ENCODE measurements around the gene THEM5. TPM values are rescaled to one million over a fixed set of nuclear protein-coding genes. Genes with fewer than 3 reads are reported as not detected.

THEM5 gene
- total and polyA plus RNA-seq, 3 donors from 2014 or later, result 0.57 TPM; not detected in 2

GRCh38 chr1:151838222-151839081 is 15.1 kb downstream of the THEM5 start:
- H3K27ac ChIP-seq, result peak overlapping the region in 1 of 2 donors; percentile 41
- DNase-seq, result peak; percentile 31
- 8 to 10% methylated on average over 6 to 92 of the region's 117 CpGs for WGBS, 2 donors

GRCh38 chr1:151837884-151838221 is 15.7 kb downstream of the THEM5 start:
- Histone ChIP-seq H3K4me3 (peak overlapping the region; percentile 56 to 58), H3K4me1 (peaks cover 9% of the 10 kb centered on the region), H3K36me3 (ENCODE audit: low read depth, missing control alignments) (no peaks in the 10 kb centered on the region), H3K9me3 (no peaks in the 10 kb centered on the region), H3K27ac (peak overlapping the region in 1 of 2 donors; percentile 41), H3K27me3 (no peaks in the 10 kb centered on the region)
- no peak for DNase-seq
- intact Hi-C loops (cut with DNase I; ENCODE audit: low total_unique reads), result no loop called here
- WGBS, 2 donors, result 20 to 26% methylated on average over 10 to 14 of the region's 26 CpGs
- TF ChIP-seq POLR2A (IDR thresholded peaks at IDR 0.05) (no peak), CTCF (IDR thresholded peaks at IDR 0.05) (no peak)

More at GRCh38 chr1:151838222-151839081, 15.1 kb downstream of the THEM5 start:
- no peaks in the 10 kb centered on the region for H3K36me3 ChIP-seq (ENCODE audit: low read depth, missing control alignments)
- peaks cover 9% of the 10 kb centered on the region for H3K4me1 ChIP-seq
- no peaks in the 10 kb centered on the region for H3K27me3 ChIP-seq
- H3K4me3 ChIP-seq, result peak overlapping the region; percentile 56 to 58
- intact Hi-C loops (cut with DNase I; ENCODE audit: low total_unique reads), result no loop called here
- TF ChIP-seq POLR2A (IDR thresholded peaks at IDR 0.05) (no peak), CTCF (IDR thresholded peaks at IDR 0.05) (peak in 1 of 3 experiments; percentile 7)
- H3K9me3 ChIP-seq, result no peaks in the 10 kb centered on the region

- H3K4me3 ChIP-seq, result no peak overlapping the region
- intact Hi-C loops (cut with DNase I; ENCODE audit: low total_unique reads), result no loop called here
- H3K4me1 ChIP-seq, result peaks cover 12% of the 10 kb centered on the region
- no peak for DNase-seq
- no peak for TF ChIP-seq CTCF (IDR thresholded peaks at IDR 0.05)
- no peak for TF ChIP-seq POLR2A (IDR thresholded peaks at IDR 0.05)
- 62 to 63% methylated on average over 3 of the region's 3 CpGs for WGBS, 2 donors
- H3K36me3 ChIP-seq (ENCODE audit: low read depth, missing control alignments), result no peaks in the 10 kb centered on the region
- H3K27me3 ChIP-seq, result no peaks in the 10 kb centered on the region
- no peak overlapping the region for H3K27ac ChIP-seq
- no peaks in the 10 kb centered on the region for H3K9me3 ChIP-seq
Observed at GRCh38 chr1:151837197-151837596, 16.3 kb downstream of the THEM5 start.

- intact Hi-C loops (cut with DNase I; ENCODE audit: low total_unique reads), result no loop called here
- no peaks in the 10 kb centered on the region for H3K9me3 ChIP-seq
- H3K4me1 ChIP-seq, result peaks cover 15% of the 10 kb centered on the region
- 88 to 97% methylated on average over 7 of the region's 7 CpGs for WGBS, 2 donors
- H3K36me3 ChIP-seq (ENCODE audit: low read depth, missing control alignments), result no peaks in the 10 kb centered on the region
- H3K27ac ChIP-seq, result no peak overlapping the region
- H3K4me3 ChIP-seq, result no peak overlapping the region
- no peaks in the 10 kb centered on the region for H3K27me3 ChIP-seq
- no peak for DNase-seq
- no peak for TF ChIP-seq CTCF (IDR thresholded peaks at IDR 0.05)
- TF ChIP-seq POLR2A (IDR thresholded peaks at IDR 0.05), result no peak
Observed at GRCh38 chr1:151835596-151835995, 17.9 kb downstream of the THEM5 start.

- no peak for DNase-seq
- H3K4me3 ChIP-seq, result no peak overlapping the region
- TF ChIP-seq POLR2A (IDR thresholded peaks at IDR 0.05), result no peak
- no peak for TF ChIP-seq CTCF (IDR thresholded peaks at IDR 0.05)
- H3K4me1 ChIP-seq, result peaks cover 17% of the 10 kb centered on the region
- no peak overlapping the region for H3K27ac ChIP-seq
- no peaks in the 10 kb centered on the region for H3K36me3 ChIP-seq (ENCODE audit: low read depth, missing control alignments)
- H3K27me3 ChIP-seq, result no peaks in the 10 kb centered on the region
- intact Hi-C loops (cut with DNase I; ENCODE audit: low total_unique reads), result no loop called here
- H3K9me3 ChIP-seq, result no peaks in the 10 kb centered on the region
- WGBS, 2 donors, result 61 to 80% methylated on average over 3 of the region's 3 CpGs
Observed at GRCh38 chr1:151834239-151834638, 19.3 kb downstream of the THEM5 start.
